ENCODE measurements around the gene KDM5B.
A peak's percentile ranks its signal among the peaks of the same experiment; 100 is the strongest.

Gene KDM5B

GRCh38 chr1:202710070-202711045, 97.9 kb downstream of the KDM5B start, which contains the start of gene SYT2:
SYT2 (minus strand) TSS chr1:202710454; CDS start chr1:202605772, 104,682 bp downstream.
- DNase-seq, result peak in 1 of 2 experiments; percentile 15

DNA sequence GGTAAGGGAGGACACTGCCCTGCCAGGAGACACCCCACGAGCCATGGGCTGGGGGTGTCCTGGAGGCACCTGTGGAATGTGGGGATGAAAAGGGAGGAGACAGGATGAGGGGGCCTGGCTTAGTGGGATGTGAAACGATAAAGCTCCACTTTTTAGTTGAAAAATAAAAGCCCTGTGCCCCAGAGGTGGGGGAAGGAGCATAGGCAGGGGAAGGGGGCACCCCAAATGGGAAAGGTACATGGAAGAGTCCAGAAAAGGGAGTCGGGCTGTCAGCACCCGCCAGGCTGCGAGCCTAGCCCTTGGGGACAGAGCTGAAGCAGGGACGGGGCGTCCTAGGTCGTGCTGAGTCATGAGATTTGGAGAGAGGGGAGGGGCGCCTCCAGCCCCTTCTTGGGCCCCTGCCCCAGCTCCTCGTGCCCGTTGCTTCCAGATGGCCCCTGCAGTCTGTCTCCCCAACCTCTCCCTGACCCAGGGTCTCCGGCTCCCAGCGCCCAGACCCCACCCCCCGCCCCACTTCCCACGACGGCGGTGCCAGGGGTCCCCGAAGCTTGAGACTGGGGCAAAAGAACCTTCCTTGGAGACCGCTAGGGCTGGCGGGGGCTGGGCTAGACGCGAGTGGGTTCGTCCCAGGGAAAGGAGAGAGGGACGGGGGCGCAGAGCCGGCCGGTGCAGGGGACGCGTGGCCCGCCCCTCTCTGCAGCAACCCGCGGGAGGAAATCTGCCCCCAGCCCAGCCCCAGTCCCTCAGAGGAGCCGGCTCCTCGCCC, 98.8 kb downstream of the KDM5B start:
- DNase-seq, result no peak

- DNase-seq, result no peak
These were observed 99.6 kb downstream of the KDM5B start for GRCh38 chr1:202708456-202709275.

DNA sequence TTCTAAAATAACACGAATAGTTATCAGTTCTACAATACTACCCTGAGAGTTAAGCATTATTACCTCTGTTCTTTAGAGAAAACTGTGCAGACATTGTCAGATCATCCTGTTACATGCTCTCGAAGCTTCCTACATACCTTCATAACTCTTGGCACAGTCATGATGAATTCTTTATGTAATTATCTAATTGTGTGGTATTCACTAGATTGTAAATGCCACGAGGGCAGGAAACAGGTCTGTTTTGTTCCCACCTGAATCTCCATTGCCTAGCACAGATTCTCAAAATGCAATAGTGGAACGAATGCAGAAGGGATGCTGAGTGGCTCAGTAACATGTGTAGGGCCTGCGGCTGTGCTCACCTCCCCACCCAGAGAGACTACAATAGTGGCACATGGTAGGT, 101.4 kb downstream of the KDM5B start:
- DNase-seq, result no peak

DNA sequence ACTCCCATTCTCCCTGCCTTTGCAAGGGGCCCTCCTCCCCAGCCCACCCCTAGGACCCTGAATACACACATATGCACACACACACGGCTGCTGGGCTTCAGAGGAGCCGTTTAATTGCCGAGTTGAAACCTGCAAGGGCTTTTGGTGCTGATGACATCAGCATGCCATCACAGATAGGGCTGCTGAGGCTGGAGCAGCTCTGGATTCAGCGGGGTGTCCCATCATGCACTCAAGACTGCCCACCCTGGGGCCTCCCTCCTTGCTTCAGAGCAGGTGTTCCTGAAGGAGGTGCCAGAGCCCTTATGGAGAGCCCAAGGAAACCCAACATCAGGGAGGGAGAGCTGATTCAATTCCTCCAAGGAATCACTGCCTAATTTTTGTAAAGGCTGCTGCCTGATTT, 103.6 kb downstream of the KDM5B start:
- DNase-seq, result no peak

DNA sequence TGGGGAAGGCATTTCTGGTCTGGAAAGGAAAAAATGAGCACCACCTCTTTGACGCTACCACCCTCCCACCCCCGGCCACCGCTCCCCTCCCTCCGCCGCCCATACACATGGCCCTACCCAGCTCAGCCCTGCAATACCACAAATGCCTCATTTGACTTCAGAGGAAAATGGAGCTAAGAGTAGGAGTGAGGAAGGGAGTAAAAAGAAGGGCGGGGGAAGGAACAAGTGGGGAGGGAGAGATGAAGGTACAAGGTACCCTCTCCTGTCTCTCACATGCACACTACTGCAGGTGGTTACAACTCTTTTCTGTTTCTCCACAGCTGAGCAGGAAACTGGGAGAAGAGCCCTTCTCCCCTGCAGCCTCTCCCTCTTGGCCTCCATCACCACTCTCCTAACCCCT, 105.0 kb downstream of the KDM5B start:
- no peak for DNase-seq

DNA sequence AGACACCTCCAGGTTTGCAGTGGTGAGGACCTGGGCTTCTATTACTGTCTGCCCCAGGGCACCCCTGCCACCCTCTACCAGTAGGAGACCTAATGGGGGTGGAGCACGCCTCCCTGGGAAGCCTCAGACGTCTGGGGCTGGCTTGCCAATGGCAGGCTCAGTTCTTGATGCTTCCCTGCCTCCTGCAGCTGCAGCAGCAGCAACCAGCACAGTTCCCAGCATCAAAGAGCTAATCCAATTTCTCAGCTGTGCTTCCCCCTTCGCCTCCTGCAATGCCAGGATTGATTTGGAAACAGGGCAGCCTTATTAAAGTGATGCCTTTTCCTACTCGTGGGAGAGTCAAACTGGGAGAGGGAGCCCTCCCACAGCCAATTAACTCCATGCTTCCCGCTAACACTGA, 106.1 kb downstream of the KDM5B start:
- DNase-seq, result no peak

DNA sequence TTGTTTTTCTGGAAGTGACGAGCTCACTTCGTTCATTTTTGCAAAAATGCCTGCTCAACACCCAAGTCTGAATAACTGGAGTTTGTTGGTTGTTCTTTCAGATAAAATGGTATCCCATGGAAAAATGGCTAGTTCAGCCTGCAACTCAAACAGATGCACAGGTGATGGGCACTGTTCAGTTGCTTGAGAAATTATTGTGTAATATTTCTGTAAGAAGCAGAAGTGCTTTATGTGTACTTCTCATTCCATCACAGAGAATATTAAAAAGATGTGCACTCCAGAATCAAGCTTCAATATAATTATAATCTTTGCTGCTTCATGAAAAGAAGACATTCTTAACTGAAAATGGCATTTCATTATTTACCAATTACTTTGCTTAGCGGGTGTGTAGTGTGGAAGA, 107.0 kb downstream of the KDM5B start:
- DNase-seq, result no peak

DNA sequence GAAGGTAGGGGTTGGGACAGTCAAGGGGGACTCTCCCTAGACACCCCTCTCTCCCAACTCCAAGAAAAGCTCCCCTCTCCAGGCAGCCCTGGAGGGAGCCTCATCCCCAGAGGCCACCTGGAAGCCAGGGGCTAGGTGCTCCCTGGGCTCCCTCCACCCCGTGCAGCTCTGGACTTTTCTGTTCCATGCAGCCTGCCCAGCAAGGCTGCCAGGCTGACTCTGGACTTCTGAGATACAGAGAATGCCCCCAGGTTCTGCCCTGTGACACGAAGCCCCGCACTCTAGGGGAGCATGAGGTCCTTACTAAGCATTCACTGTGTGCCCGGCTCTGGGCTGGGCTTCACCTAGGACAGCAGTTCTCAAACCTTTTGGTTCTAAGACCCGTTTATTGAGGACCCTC, 108.2 kb downstream of the KDM5B start:
- DNase-seq, result no peak

DNA sequence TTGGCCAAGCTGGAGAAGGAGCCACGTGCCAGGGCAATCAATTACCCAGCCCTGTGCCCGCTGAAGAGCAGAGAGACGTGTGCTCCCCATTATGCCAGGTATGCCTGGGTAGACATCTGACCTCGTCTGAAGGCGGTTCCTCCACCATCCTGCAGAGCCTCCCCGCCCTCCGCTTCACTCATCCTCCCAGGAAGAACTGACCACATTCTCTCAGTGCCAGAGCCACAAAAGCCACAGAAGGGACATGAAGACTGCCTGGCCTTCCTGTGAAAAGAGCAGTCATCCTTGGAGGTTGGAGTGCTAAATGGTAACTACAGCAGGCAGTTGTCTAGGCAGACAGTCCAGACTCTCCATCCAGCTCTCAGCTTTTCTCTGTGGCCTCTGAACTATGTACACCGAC, 109.9 kb downstream of the KDM5B start:
- DNase-seq, result no peak

DNA sequence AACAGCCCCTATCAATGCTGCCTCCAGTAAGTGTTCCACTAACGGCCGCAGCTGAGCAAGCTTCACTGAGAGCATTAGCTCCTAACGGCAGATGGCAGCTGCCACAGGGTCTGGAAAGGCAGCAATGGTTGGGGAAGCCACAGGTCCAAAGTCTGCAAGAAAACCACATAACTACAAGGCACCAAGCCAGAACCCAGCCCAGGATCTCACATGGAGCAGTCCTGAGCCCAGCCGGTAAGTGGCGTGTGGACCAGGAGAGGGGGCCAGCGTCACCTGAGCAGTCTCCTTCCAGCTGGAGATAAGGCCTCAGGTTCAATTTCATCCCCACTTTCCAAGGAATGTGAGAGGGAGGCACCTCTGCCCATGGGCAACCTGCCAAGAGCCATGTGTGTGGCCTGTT, 111.2 kb downstream of the KDM5B start:
- DNase-seq, result no peak

DNA sequence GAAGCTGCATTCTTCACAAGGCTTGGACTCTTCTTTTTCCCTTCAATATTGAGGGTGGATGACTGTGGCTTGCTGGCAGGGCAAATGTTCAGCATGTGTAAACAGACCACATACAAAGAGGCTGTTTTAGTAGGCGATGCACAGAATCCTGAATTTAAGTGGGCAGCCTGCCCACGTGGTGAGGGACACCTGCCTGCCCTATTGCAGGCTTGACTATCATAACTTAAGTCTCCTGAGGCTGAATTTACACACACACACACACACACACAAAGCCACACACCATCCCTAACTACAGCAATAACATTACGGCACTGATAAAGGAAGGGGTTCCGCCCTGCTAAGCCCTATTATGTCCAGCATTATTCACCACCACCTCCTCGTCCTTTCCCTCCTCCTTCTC, 113.9 kb downstream of the KDM5B start:
- DNase-seq, result no peak

GRCh38 chr1:202692959-202693555, 115.2 kb downstream of the KDM5B start:
- DNase-seq, result no peak

DNA sequence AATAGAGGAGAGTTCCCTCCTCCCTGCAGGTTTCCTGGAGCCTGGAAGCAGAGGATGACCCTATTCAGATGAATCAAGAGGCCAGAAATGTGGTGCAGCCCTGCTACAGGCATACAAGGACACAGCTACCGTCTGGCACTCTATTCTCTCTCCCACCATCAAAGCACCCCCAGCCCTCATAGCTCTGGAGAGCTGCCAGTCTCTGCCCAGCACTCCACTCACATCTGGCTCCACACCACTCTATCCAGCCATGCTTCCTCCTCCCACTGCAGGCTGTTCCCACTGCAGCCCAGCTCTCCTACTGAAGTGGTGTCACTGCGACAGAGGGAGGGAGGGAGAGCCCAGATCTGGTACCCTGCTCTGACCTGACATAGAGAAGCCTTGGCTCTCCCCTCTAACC, 116.4 kb downstream of the KDM5B start:
- DNase-seq, result no peak

- no peak for DNase-seq
These were observed 118.5 kb downstream of the KDM5B start for GRCh38 chr1:202689493-202690342.

GRCh38 chr1:202689082-202689481, 119.1 kb downstream of the KDM5B start:
- DNase-seq, result no peak

DNA sequence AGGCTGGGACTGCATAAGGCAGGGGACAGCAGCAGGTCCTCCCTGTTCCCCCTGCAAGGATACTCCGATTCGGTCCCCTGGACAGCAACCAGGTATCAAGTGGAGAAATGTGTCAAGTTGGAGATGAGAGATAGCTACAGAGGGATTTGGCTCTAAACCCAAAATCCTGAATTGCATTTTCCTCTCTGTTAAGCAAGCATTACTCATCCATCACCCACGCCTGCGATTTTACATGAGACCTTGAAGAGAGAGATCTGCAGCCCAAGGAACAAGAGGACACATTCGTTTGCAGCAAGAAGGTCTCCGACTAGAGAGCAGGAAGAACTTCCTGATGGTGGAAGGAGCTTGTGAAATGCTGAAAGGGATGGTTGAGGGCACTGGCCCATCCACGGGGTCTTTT, 119.8 kb downstream of the KDM5B start:
- no peak for DNase-seq

DNA sequence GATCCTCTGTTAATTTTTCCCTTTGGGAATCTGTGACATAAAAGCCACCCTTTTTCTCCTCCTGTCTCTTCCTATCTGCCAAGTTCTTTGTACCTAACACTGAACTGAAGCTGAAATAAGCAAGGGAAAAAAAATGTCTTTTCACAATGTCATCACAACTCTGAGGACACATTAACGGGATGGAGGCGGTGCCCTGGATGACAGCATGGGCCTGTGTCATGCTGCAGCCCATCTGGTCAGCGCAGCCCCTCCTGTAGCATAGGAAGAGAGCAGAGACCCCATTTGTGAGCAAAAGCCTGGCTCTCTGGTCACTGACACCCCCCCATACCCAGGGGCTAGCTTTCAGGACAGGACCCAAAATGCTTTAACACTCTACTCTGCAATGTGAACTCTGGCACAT, 120.4 kb downstream of the KDM5B start:
- no peak for DNase-seq

DNA sequence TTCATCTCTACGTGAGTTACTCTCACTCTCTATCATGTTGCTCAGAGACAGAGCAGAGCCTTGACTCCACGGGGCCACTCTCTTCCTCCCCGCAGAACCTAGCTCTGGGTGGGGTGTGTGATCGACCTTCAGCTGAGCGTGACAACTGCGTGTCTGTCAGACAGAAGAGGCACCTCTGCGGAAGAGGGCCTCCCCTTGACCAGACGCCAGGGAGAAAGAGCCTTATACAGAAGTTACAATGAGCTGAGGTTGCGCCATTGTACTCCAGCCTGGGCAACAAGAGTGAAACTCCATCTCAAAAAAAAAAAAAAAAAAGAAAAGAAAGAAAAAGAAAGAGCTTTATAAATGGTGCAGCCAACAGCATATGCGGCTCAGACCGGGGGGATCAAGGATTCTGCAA, 120.9 kb downstream of the KDM5B start:
- no peak for DNase-seq

GRCh38 chr1:202685641-202686040, 122.6 kb downstream of the KDM5B start:
- DNase-seq, result no peak

DNA sequence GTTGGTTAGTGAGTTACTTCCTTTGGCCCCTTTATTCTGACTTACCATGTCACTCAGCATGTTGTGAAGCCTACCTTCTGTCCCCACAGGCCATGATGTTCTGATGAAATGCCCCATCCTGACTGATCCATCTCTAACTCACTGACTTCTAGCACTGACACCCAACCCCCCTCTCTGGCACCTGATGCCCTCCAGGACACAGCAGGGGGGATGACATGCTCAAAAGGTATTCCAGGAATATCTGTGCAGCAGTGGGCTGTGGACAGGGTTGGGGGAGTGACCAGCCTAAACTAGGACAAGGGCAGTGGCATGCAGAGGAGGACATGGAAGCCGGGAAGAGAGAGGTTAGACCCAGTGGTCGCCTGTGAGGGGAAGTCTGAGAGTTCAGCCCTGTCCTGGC, 123.5 kb downstream of the KDM5B start:
- DNase-seq, result no peak

GRCh38 chr1:202683029-202683428, 125.2 kb downstream of the KDM5B start:
- no peak for DNase-seq
